Measurements from ENCODE around the gene TESK2.

DNA sequence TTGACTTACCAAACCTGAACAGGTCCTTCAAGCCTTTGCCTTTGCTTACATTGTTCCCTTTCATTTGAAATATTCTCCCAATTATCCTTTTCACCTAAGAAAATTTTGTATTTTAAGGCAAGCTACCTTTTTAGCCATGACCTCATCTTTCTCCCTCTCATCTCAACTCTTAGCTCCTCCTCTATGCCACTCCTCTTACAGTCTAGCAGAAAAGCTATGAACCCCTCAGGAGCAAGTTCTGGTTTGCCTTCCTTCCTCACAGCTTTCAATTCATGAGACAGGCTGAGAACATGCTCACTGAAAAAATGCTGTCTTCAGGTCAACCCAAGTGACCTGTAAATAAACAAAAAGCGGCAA is 142.4 kb downstream of the TESK2 start:
- TF ChIP-seq NFIC (IDR thresholded peaks at IDR 0.05; ENCODE audit: borderline replicate concordance) (no peak), TAF1 (IDR thresholded peaks at IDR 0.05; ENCODE audit: borderline replicate concordance, low read depth, low read length) (no peak), SMC3 (IDR thresholded peaks at IDR 0.05; ENCODE audit: low read depth, low read length) (no peak), YY1 (IDR thresholded peaks at IDR 0.05; ENCODE audit: low read depth) (no peak)
- TF ChIP-seq, protein P1, sequence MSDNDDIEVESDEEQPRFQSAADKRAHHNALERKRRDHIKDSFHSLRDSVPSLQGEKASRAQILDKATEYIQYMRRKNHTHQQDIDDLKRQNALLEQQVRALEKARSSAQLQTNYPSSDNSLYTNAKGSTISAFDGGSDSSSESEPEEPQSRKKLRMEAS (IDR thresholded peaks at IDR 0.05; ENCODE audit: low read depth): no peak
- TF ChIP-seq, protein P2, sequence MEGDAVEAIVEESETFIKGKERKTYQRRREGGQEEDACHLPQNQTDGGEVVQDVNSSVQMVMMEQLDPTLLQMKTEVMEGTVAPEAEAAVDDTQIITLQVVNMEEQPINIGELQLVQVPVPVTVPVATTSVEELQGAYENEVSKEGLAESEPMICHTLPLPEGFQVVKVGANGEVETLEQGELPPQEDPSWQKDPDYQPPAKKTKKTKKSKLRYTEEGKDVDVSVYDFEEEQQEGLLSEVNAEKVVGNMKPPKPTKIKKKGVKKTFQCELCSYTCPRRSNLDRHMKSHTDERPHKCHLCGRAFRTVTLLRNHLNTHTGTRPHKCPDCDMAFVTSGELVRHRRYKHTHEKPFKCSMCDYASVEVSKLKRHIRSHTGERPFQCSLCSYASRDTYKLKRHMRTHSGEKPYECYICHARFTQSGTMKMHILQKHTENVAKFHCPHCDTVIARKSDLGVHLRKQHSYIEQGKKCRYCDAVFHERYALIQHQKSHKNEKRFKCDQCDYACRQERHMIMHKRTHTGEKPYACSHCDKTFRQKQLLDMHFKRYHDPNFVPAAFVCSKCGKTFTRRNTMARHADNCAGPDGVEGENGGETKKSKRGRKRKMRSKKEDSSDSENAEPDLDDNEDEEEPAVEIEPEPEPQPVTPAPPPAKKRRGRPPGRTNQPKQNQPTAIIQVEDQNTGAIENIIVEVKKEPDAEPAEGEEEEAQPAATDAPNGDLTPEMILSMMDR (IDR thresholded peaks at IDR 0.05): no peak
